ENCODE data around the gene FBXL14. TPM values are rescaled to one million over a fixed set of nuclear protein-coding genes. Genes with fewer than 3 reads are reported as not detected.

The FBXL14 gene
- total and polyA plus RNA-seq, 9 of the 15 experiments (the other 6 are each of a cell fraction or from before 2014, with no cell fraction given): 0.13 to 9.8 (median 3.3) TPM

DNA sequence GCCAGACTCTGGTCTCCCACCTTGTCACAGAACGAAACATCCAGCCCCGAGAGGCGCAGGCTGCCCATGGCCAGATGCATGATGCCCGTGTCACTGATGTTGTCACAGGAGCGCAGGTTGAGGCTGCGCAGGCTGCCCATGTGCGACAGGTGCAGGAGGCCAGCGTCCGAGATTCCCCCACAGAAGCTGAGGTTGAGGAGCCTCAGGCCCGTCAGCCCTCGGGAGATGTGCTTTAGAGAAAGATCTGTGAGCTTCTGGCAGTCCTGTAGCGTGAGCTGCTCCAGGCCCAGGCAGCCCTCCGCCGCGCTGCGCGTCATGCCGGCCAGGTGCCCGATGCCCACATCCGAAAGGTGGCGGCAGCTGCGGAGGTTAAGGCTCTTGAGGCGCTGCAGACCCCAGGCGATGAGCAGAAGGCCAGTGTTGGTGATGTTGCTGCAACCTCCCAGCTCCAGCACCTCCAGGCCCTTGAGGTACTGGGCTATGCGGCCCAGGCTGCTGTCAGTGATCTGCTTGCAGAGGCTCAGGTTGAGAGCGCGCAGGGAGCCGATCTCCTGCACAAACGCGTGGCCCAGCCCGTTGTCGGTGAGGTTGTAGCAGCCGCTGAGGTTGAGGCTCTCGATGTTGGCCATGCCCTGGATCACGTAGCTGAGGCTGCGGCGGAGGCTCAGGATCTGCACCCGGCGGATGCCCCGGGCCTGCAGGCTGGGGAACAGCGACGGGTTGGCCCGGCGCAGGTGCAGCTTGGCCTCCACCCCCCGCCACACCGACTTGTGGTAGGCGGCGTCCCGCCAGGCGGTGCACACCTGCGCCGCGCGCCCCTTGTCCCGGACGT, 991 bp downstream of the FBXL14 start (continued):
- TF ChIP-seq IRF2 (CRISPR knock-in tag; IDR thresholded peaks at IDR 0.05): no peak
- TF ChIP-seq, protein P1, sequence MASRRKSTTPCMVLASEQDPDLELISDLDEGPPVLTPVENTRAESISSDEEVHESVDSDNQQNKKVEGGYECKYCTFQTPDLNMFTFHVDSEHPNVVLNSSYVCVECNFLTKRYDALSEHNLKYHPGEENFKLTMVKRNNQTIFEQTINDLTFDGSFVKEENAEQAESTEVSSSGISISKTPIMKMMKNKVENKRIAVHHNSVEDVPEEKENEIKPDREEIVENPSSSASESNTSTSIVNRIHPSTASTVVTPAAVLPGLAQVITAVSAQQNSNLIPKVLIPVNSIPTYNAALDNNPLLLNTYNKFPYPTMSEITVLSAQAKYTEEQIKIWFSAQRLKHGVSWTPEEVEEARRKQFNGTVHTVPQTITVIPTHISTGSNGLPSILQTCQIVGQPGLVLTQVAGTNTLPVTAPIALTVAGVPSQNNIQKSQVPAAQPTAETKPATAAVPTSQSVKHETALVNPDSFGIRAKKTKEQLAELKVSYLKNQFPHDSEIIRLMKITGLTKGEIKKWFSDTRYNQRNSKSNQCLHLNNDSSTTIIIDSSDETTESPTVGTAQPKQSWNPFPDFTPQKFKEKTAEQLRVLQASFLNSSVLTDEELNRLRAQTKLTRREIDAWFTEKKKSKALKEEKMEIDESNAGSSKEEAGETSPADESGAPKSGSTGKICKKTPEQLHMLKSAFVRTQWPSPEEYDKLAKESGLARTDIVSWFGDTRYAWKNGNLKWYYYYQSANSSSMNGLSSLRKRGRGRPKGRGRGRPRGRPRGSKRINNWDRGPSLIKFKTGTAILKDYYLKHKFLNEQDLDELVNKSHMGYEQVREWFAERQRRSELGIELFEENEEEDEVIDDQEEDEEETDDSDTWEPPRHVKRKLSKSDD (conservative IDR thresholded peaks at IDR 0.05; ENCODE audit: low read length): no peak
- TF ChIP-seq SNIP1 (IDR thresholded peaks at IDR 0.05; ENCODE audit: low read depth): no peak
- no peak for TF ChIP-seq MTF1 (CRISPR knock-in tag; IDR thresholded peaks at IDR 0.05; ENCODE audit: borderline replicate concordance)
- TF ChIP-seq, protein P2, sequence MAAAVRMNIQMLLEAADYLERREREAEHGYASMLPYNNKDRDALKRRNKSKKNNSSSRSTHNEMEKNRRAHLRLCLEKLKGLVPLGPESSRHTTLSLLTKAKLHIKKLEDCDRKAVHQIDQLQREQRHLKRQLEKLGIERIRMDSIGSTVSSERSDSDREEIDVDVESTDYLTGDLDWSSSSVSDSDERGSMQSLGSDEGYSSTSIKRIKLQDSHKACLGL (CRISPR knock-in tag; IDR thresholded peaks at IDR 0.05; ENCODE audit: borderline replicate concordance, poor library complexity, severe bottlenecking): no peak
- TF ChIP-seq MAZ (CRISPR knock-in tag; conservative IDR thresholded peaks at IDR 0.05 in 1 of 2, IDR thresholded peaks at IDR 0.05 in 1 of 2): 0 out of 4 replicates have a peak, but pooled peaks of 1 of the 2 experiments have one; percentile 3
- peak; percentile 5 for TF ChIP-seq RBBP5 (IDR thresholded peaks at IDR 0.05; ENCODE audit: borderline replicate concordance, insufficient read depth, low read length, poor library complexity, severe bottlenecking)
- TF ChIP-seq BCOR (IDR thresholded peaks at IDR 0.05): no peak
- no peak for TF ChIP-seq ZNF12 (CRISPR knock-in tag; IDR thresholded peaks at IDR 0.05)
- TF ChIP-seq ILK (tag; IDR thresholded peaks at IDR 0.05; ENCODE audit: borderline replicate concordance, low read depth): no peak
- TF ChIP-seq HNRNPK (IDR thresholded peaks at IDR 0.05; ENCODE audit: low read depth, low read length, poor library complexity, severe bottlenecking): no peak
- no peak for TF ChIP-seq BRF1 (IDR thresholded peaks at IDR 0.05; ENCODE audit: borderline replicate concordance, extremely low read depth, insufficient read length)
- peak; percentile 56 for TF ChIP-seq ZFX (CRISPR knock-in tag; IDR thresholded peaks at IDR 0.05)
- TF ChIP-seq CREM (IDR thresholded peaks at IDR 0.05; ENCODE audit: low read depth): 0 out of 2 replicates have a peak, but pooled peaks have one; percentile 7
- no peak for TF ChIP-seq SIRT6 (IDR thresholded peaks at IDR 0.05; ENCODE audit: low read depth, low read length)
- TF ChIP-seq ASH1L (IDR thresholded peaks at IDR 0.05; ENCODE audit: borderline replicate concordance, low read depth, partially characterized antibody): no peak
- no peak for TF ChIP-seq RUNX1 (IDR thresholded peaks at IDR 0.05; ENCODE audit: low read depth)
- TF ChIP-seq SPI1 (IDR thresholded peaks at IDR 0.05; ENCODE audit: borderline replicate concordance, low read depth, low read length): no peak
- TF ChIP-seq, protein P3, sequence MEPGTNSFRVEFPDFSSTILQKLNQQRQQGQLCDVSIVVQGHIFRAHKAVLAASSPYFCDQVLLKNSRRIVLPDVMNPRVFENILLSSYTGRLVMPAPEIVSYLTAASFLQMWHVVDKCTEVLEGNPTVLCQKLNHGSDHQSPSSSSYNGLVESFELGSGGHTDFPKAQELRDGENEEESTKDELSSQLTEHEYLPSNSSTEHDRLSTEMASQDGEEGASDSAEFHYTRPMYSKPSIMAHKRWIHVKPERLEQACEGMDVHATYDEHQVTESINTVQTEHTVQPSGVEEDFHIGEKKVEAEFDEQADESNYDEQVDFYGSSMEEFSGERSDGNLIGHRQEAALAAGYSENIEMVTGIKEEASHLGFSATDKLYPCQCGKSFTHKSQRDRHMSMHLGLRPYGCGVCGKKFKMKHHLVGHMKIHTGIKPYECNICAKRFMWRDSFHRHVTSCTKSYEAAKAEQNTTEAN (CRISPR knock-in tag; IDR thresholded peaks at IDR 0.05): no peak
- TF ChIP-seq ZNF217 (CRISPR knock-in tag; IDR thresholded peaks at IDR 0.05): no peak
- TF ChIP-seq, protein P4, sequence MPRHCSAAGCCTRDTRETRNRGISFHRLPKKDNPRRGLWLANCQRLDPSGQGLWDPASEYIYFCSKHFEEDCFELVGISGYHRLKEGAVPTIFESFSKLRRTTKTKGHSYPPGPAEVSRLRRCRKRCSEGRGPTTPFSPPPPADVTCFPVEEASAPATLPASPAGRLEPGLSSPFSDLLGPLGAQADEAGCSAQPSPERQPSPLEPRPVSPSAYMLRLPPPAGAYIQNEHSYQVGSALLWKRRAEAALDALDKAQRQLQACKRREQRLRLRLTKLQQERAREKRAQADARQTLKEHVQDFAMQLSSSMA (CRISPR knock-in tag; IDR thresholded peaks at IDR 0.05): no peak
